ENCODE measurements around the gene GLCCI1.

Gene GLCCI1

DNA sequence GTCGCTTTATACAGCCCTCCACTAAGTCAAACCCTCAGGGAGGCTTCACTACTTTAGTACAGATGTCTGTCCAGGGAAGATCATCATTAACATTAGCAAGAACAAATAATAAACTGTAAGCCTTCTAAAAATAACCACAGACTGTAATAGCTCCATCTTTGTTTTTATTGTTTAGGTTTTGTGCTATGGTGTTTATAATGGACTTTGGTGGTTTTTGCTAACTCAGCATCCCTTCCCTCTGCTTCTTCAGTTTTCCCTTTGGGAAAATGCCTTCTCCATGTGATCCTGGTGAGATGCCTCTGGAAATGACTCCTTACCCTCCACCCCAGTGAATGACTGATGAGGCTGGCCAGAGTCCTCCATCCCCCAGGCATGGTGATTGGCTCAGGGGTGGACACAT lies 162.1 kb downstream of the GLCCI1 start:
- Histone ChIP-seq H3K9ac (no peak overlapping the region), H4K20me1 (no peaks in the 10 kb centered on the region), H3K27me3 (no peaks in the 10 kb centered on the region), H3K4me3 (no peak overlapping the region), H3K36me3 (no peaks in the 10 kb centered on the region), H3K4me1 (peaks cover 10 to 24% (median 17%) of the 10 kb centered on the region in 10 experiments), H3K9me3 (replicated peaks in 1 of 11) (no peaks in the 10 kb centered on the region), H3K4me2 (no peak overlapping the region), H3K27ac (no peak overlapping the region)
- no peak for TF ChIP-seq Cebpa-rat (IDR thresholded peaks at IDR 0.05)

DNA sequence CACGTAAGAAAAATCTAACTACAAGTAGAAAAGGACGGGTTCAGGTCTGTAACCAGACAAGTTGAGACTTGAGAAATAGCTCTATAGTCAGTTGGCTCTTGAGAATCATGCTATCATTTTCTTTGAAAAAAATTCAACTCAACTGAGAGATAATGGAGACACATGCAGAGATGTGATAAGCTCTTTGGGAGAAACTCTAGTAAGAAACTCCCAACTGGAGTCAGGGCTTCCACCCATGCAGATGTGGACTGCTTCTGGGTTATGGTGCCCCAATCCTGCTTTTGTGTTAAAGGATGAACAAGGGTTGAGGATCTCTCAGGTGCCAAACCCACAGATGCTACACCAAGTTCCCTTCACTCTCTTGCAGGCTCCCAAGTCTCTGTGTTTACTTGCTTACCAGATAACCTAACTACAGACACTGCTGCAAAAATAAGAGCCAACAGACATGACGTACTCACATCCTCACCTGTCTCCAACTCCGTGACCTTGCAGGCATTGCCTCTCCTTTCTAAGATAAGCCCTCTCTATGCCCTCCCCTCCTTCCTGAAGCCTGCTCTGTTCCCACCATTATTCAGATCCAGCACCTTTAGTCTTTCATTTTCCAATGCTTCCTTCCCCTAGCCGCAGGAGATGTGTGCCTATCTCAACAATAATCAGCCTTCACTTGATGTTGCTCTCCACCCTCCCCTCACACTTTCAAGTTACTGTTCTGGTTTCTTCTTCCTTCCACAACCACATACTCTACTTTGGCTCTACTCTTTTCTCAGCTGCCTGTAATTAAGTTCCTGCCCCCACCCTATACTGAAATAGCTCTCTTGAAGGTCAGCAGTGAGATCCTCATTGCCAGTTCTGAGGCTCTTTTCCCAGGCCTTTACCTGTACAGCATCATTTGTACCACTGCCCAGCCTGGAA lies 163.4 kb downstream of the GLCCI1 start:
- no peaks in the 10 kb centered on the region for H3K36me3 ChIP-seq
- H4K20me1 ChIP-seq: no peaks in the 10 kb centered on the region
- H3K9me3 ChIP-seq (replicated peaks in 1 of 11): no peaks in the 10 kb centered on the region
- H3K27me3 ChIP-seq: no peaks in the 10 kb centered on the region
- no peak overlapping the region for H3K9ac ChIP-seq
- peaks cover 0 to 12% (median 8%) of the 10 kb centered on the region in 10 experiments; a peak in 9 of 20 replicates for H3K4me1 ChIP-seq
- no peak overlapping the region for H3K4me3 ChIP-seq
- no peak overlapping the region for H3K27ac ChIP-seq
- TF ChIP-seq Cebpa-rat (IDR thresholded peaks at IDR 0.05): no peak
- H3K4me2 ChIP-seq: no peak overlapping the region

DNA sequence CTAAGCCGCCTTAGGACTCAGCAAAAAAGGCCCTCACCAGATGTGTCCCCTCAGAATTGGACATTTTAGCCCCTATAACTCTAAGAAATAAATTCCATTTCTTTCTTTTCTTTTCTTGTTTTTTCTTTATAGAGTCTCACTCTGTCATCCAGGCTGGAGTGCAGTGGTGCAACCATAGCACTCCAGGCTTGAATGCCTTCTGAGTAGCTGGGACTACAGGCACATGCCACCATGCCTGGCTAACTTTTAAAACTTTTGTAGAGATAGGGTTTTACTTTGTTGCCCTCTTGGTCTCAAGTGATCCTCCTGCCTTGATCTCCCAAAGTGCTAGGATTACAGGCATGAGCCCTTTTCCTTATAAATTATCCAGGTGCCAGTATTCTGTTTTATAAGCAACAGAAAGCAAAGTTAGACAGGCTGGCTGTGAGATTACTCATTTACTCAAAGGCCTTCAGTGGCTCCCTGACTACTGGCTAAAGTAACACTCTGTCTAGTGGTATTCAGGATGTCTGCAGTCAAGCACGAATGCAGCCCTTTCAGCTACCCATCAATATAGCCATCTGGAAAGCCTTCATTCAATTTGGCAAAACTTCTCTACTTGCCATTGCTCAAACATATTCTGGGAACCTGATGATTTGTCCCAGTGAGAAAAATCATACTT lies 164.7 kb downstream of the GLCCI1 start:
- H3K4me2 ChIP-seq: no peak overlapping the region
- no peaks in the 10 kb centered on the region for H4K20me1 ChIP-seq
- TF ChIP-seq Cebpa-rat (IDR thresholded peaks at IDR 0.05): no peak
- H3K4me3 ChIP-seq: no peak overlapping the region
- no peaks in the 10 kb centered on the region for H3K9me3 ChIP-seq (replicated peaks in 1 of 11)
- no peaks in the 10 kb centered on the region for H3K36me3 ChIP-seq
- H3K27me3 ChIP-seq: no peaks in the 10 kb centered on the region
- H3K4me1 ChIP-seq: peaks cover 0 to 11% (median 7%) of the 10 kb centered on the region in 10 experiments; a peak in 9 of 20 replicates
- no peak overlapping the region for H3K9ac ChIP-seq
- H3K27ac ChIP-seq: no peak overlapping the region

- Histone ChIP-seq H3K4me3 (no peak overlapping the region), H3K4me1 (peaks cover 0 to 5% (median 0%) of the 10 kb centered on the region in 10 experiments; a peak in 5 of 20 replicates)
These were observed 165.6 kb downstream of the GLCCI1 start for GRCh38 chr7:8134089-8134733.

GRCh38 chr7:8135417-8135816 lies 166.8 kb downstream of the GLCCI1 start:
- H3K9me3 ChIP-seq (replicated peaks in 1 of 11): no peaks in the 10 kb centered on the region
- no peak overlapping the region for H3K27ac ChIP-seq
- H3K4me2 ChIP-seq: no peak overlapping the region
- no peaks in the 10 kb centered on the region for H3K36me3 ChIP-seq
- H3K27me3 ChIP-seq: no peaks in the 10 kb centered on the region
- H3K4me1 ChIP-seq: peaks cover 0 to 5% (median 0%) of the 10 kb centered on the region in 10 experiments; a peak in 1 of 20 replicates
- H3K4me3 ChIP-seq: no peak overlapping the region
- TF ChIP-seq Cebpa-rat (IDR thresholded peaks at IDR 0.05): no peak
- no peak overlapping the region for H3K9ac ChIP-seq
- no peaks in the 10 kb centered on the region for H4K20me1 ChIP-seq

More at GRCh38 chr7:8134089-8134733, 165.6 kb downstream of the GLCCI1 start:
- TF ChIP-seq Cebpa-rat (IDR thresholded peaks at IDR 0.05): no peak
- Histone ChIP-seq H3K4me2 (no peak overlapping the region), H3K9me3 (replicated peaks in 1 of 11) (no peaks in the 10 kb centered on the region), H3K9ac (no peak overlapping the region), H3K27me3 (no peaks in the 10 kb centered on the region), H3K27ac (no peak overlapping the region), H4K20me1 (no peaks in the 10 kb centered on the region), H3K36me3 (no peaks in the 10 kb centered on the region)

DNA sequence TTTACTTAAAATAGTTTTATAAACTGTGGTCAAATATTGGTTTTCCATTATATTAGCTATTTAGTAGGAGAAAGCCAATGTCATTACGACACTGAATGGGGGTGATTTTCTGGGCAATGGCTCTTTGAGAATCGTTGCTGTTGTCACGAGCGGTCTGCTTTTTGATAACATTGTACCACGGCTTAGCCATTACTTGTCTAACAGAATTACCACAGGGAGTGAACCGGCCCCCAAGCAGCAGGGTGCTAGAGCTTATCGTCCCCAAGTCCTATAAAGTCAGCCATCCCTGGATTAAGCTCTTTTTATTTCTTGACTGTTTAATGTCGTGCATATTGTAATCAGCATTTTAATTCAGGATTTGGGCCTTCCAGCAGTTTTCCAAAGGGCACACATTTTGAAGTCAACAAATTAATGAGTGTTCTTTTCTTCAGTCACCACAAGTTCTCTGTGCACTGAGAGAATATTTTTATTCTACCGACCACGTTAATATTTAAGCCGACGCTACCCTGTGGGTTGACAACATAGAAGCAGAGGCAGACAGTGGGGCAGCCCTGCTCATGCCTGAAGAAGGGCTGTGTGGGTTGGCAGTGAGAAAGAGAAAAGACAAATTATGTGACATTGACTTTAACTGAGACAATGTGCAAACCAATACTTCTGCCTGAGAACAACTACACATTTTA lies 167.6 kb downstream of the GLCCI1 start:
- Histone ChIP-seq H3K4me1 (peaks cover 0 to 5% (median 0%) of the 10 kb centered on the region in 10 experiments; a peak in 1 of 20 replicates), H3K4me3 (no peak overlapping the region), H3K36me3 (no peaks in the 10 kb centered on the region), H3K27ac (no peak overlapping the region), H3K4me2 (no peak overlapping the region), H3K9ac (no peak overlapping the region), H3K27me3 (no peaks in the 10 kb centered on the region), H4K20me1 (no peaks in the 10 kb centered on the region), H3K9me3 (replicated peaks in 1 of 11) (no peaks in the 10 kb centered on the region)
- TF ChIP-seq Cebpa-rat (IDR thresholded peaks at IDR 0.05): no peak

All from BLaER1 treated with 17β-estradiol and CSF1 and Interleukin-3, amounts not matched to agents 10 nM and 100 nM (cell line).